ENCODE data around the gene RPL22L1. TPM values are rescaled to one million over a fixed set of nuclear protein-coding genes. Genes with fewer than 3 reads are reported as not detected.

Gene RPL22L1
- polyA plus RNA-seq, 2 of the 4 experiments (the other 2 are of a cell fraction) = 258 to 309 TPM

DNA sequence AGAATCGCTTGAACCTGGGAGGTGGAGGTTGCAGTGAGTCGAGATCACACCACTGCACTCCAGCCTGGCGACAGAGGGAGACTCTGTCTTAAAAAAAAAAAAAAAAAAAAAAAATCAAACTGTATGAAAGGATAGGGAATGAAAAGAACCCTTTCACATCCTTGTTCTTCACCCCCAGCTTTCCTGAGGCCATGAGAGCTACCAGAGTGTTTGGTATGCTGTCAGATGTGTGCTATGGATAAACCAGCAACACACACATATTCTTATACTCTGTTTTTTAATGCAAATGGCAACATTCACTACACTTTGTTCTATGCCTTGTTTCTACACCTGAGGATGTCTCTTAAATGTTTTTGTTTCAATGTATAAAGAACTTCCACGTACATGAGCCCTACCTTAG lies 33.5 kb downstream of the RPL22L1 start:
- POLR2A ChIA-PET = no interaction called here
- H3K9me3 ChIP-seq = no peaks in the 10 kb centered on the region
- H3K4me3 ChIP-seq = no peak overlapping the region
- no peak overlapping the region for H3K4me2 ChIP-seq
- TF ChIP-seq ZC3H11A (IDR thresholded peaks at IDR 0.05) = no peak
- TF ChIP-seq BHLHE40 (IDR thresholded peaks at IDR 0.05; ENCODE audit: low read depth, low read length) = no peak
- TF ChIP-seq NR3C1 (IDR thresholded peaks at IDR 0.05) = no peak
- TF ChIP-seq FOSB (CRISPR knock-in tag; IDR thresholded peaks at IDR 0.05) = no peak
- TF ChIP-seq HOXB5 (CRISPR knock-in tag; IDR thresholded peaks at IDR 0.05) = no peak
- TF ChIP-seq ESRRA (IDR thresholded peaks at IDR 0.05; ENCODE audit: borderline replicate concordance, low read length) = no peak
- no peak for TF ChIP-seq EP300 (IDR thresholded peaks at IDR 0.05)
- no peak for TF ChIP-seq RCOR1 (IDR thresholded peaks at IDR 0.05; ENCODE audit: low read depth, low read length)
- no peak for TF ChIP-seq RAD21 (conservative IDR thresholded peaks at IDR 0.05 in 1 of 2, IDR thresholded peaks at IDR 0.05 in 1 of 2)
- TF ChIP-seq CEBPB (IDR thresholded peaks at IDR 0.05) = no peak
- no peak for TF ChIP-seq PHF8 (IDR thresholded peaks at IDR 0.05; ENCODE audit: borderline replicate concordance, low read depth)
- no peak for TF ChIP-seq KDM5A (IDR thresholded peaks at IDR 0.05)
- TF ChIP-seq, protein P1, sequence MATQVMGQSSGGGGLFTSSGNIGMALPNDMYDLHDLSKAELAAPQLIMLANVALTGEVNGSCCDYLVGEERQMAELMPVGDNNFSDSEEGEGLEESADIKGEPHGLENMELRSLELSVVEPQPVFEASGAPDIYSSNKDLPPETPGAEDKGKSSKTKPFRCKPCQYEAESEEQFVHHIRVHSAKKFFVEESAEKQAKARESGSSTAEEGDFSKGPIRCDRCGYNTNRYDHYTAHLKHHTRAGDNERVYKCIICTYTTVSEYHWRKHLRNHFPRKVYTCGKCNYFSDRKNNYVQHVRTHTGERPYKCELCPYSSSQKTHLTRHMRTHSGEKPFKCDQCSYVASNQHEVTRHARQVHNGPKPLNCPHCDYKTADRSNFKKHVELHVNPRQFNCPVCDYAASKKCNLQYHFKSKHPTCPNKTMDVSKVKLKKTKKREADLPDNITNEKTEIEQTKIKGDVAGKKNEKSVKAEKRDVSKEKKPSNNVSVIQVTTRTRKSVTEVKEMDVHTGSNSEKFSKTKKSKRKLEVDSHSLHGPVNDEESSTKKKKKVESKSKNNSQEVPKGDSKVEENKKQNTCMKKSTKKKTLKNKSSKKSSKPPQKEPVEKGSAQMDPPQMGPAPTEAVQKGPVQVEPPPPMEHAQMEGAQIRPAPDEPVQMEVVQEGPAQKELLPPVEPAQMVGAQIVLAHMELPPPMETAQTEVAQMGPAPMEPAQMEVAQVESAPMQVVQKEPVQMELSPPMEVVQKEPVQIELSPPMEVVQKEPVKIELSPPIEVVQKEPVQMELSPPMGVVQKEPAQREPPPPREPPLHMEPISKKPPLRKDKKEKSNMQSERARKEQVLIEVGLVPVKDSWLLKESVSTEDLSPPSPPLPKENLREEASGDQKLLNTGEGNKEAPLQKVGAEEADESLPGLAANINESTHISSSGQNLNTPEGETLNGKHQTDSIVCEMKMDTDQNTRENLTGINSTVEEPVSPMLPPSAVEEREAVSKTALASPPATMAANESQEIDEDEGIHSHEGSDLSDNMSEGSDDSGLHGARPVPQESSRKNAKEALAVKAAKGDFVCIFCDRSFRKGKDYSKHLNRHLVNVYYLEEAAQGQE (IDR thresholded peaks at IDR 0.05) = no peak
- TF ChIP-seq MAZ (IDR thresholded peaks at IDR 0.05; ENCODE audit: borderline replicate concordance, low read depth, low read length) = no peak
- no peak for TF ChIP-seq CBX8 (IDR thresholded peaks at IDR 0.05)
- no peak for TF ChIP-seq JUN (IDR thresholded peaks at IDR 0.05)
- no peak for TF ChIP-seq CBX2 (IDR thresholded peaks at IDR 0.05; ENCODE audit: borderline replicate concordance, low read depth)
- no peak for TF ChIP-seq CHD4 (IDR thresholded peaks at IDR 0.05; ENCODE audit: borderline replicate concordance)
- ATAC-seq = no peak
- no peaks in the 10 kb centered on the region for H3K4me1 ChIP-seq
- CTCF ChIA-PET = interaction anchor here (1.6 kb wide), 1 partner anchor 12 kb away, joined by 8 read pairs; no protein-coding TSS in a partner anchor
- FAIRE-seq = no peak
- H3K27ac ChIP-seq = no peak overlapping the region
- no peak for DNase-seq (ENCODE audit: low read depth in 1 of 2, low spot score in 1 of 2)
- WGBS (ENCODE audit: missing lambda C conversion rate) = 34% methylated on average over 4 of the region's 4 CpGs

DNA sequence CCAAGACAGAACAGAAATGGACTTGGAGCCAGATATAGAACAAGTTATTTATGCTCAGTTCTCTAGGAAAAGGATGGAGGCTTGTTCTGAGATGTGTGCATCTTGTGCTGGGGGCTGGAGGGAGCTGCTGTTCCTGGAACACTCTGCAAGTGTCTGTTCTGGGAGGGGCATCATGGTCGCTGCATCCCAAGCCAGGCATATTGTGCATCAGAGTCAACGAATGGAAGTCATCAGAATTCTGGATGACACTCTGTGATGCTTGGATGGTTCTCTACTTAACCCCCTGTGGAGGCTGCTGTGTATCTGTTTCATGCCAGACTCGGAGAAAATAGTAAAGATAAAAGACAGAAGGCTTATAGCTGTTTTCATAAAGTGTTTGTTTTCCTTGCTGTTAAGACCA lies 34.7 kb downstream of the RPL22L1 start:
- no peaks in the 10 kb centered on the region for H3K9me3 ChIP-seq
- POLR2A ChIA-PET = no interaction called here
- CTCF ChIA-PET = interaction anchor here (0.7 to 1.6 kb wide), 4 partner anchors 13 to 422 kb away, joined by 3 to 8 read pairs (median 4); no protein-coding TSS in a partner anchor
- H3K4me2 ChIP-seq = no peak overlapping the region
- FAIRE-seq (no peak), ATAC-seq (no peak), DNase-seq (ENCODE audit: low read depth in 1 of 2, low spot score in 1 of 2) (no peak)
- H3K27ac ChIP-seq = no peak overlapping the region
- 0% methylated on average over 3 of the region's 3 CpGs for WGBS (ENCODE audit: missing lambda C conversion rate)
- no peak for TF ChIP-seq POLR2AphosphoS2 (conservative IDR thresholded peaks at IDR 0.05; ENCODE audit: low read length)
- TF ChIP-seq RFX5 (IDR thresholded peaks at IDR 0.05) = no peak
- no peak for TF ChIP-seq RARB (CRISPR knock-in tag; IDR thresholded peaks at IDR 0.05)
- no peak for TF ChIP-seq FOSL2 (IDR thresholded peaks at IDR 0.05)
- TF ChIP-seq FOSL2 (CRISPR knock-in tag; IDR thresholded peaks at IDR 0.05) = no peak
- TF ChIP-seq MAZ (IDR thresholded peaks at IDR 0.05; ENCODE audit: borderline replicate concordance, low read depth, low read length) = no peak
- TF ChIP-seq SMC3 (IDR thresholded peaks at IDR 0.05) = no peak
- no peak overlapping the region for H3K4me3 ChIP-seq
- no peaks in the 10 kb centered on the region for H3K4me1 ChIP-seq

Data from A549 (cell line).